NCI-H2171 treated with DMSO at 0.1 percent for 48 hours (cell line): ENCODE data around the gene SIRPA.
"Not testable (repeated sequence)": the region's sequence is repeated elsewhere in the genome, so short reads cannot be mapped to it uniquely, and the experiment has no call there.

Source experiments
- DNase-seq: peaks from one replicate; lab custom pipeline; 2025; lab: John Stamatoyannopoulos, UW

SIRPA gene

DNA sequence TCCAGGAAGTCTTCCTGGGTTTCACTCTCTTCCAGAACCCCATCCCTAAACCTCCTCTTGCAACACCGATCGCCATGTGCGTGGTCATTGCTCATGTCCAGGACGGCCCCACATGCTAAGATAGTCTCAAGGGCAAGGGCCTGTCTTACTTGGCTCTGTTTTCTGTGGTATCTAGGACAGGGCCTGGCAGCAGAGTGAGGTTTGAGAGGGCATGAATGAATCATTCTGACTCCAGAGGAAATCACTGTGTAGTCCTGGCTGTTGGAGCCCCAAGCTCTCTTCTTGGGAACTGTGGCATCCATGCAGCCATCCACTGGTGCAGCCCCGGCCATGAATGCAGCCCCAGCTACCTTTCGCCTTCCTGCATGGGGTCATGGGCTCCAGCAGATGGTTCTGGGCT is 12.4 kb downstream of the SIRPA start:
- DNase-seq: no peak

GRCh38 chr20:1908191-1908590 is 13.0 kb downstream of the SIRPA start:
- no peak for DNase-seq

DNA sequence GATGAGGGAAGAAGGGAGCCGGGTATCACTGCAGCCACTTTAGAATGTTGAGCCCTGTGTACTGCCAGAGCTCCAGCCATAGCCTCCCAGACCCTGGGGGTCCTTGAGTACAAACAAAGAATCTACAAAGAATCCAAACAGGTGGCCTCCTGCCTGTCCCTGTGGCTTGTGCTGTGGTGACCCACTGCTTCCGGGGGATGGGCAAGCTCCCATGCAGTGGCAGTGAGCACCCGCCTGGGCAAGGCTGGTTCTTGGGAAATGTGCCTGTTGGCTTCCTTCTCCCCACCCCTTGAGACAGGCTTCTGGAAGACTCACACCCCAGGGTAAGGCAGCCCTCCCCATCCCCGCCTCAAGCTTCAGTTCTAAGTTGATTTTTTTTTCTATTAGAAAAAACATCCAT is 13.9 kb downstream of the SIRPA start:
- no peak for DNase-seq

- DNase-seq: no peak
Observed at GRCh38 chr20:1911536-1911935, 16.3 kb downstream of the SIRPA start.

DNA sequence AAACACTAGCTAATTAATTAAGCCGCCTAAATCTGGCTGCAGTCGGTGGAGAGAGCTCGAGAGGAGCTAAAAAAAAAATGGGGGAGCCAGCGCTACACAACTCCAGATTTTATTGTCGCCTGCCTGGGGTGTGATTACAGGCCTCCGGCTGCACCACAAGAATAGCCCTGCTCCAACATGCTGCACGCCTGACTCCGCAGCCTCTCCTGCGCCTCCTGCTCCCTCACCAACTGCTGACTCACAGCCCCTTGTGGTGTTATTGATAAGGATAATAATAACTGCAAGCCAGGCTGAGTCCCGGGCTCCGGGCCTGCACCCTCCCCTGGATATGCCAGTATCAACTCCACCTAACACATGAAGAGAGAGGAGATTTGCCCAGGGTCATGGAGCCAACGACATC is 16.8 kb downstream of the SIRPA start:
- DNase-seq: no peak

DNA sequence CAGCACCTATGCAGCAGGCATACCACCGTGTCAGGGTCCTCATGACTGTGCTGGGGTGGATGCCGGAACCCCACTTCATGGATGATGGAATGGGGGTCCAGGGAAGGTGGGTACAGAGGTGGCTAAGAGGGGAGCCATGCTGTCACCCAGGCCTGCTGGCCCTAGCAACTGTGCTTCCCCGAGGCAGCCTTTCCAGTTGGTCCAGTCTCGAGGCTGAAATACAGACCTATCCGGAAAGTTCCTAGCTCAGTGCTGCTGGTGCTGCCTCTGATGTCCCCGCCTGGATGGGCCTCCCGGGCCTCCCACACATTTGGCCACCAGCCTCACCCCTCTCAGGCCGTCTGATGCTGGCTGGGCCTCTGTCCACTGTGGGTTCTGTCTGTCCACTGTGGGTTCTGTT is 17.4 kb downstream of the SIRPA start:
- DNase-seq: no peak

DNA sequence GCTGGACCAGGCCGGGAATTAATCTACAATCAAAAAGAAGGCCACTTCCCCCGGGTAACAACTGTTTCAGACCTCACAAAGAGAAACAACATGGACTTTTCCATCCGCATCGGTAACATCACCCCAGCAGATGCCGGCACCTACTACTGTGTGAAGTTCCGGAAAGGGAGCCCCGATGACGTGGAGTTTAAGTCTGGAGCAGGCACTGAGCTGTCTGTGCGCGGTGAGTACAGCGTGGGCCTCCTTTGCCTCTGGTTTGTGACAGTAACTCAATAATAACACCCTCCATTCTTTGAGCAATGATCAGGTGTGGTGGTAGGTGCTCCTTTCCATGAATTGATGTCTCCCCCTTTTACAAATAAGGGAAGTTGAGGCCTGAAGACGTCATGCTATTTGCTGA is 20.0 kb downstream of the SIRPA start:
- DNase-seq: not testable (repeated sequence)

DNA sequence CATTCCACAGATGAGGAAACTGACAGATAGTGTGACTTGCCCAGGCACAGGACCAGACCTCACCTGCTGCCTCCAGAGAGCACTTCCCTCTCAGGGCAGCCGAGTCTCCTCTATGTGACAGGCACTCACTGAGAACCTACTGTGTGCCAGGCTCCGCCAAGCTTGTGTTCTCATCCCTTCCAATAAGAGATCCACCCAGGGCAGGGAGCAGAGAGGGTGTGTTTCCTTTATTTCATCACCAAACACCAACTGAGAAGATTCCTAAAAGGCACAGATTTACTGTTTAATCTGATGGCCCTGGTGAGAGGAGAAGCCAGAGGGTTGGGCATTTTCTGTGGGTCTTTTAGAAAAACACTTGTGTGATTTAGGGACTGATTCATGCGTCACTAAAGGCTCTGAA is 20.5 kb downstream of the SIRPA start:
- no peak for DNase-seq

- no peak for DNase-seq
Observed at GRCh38 chr20:1917786-1918185, 22.6 kb downstream of the SIRPA start.

DNA sequence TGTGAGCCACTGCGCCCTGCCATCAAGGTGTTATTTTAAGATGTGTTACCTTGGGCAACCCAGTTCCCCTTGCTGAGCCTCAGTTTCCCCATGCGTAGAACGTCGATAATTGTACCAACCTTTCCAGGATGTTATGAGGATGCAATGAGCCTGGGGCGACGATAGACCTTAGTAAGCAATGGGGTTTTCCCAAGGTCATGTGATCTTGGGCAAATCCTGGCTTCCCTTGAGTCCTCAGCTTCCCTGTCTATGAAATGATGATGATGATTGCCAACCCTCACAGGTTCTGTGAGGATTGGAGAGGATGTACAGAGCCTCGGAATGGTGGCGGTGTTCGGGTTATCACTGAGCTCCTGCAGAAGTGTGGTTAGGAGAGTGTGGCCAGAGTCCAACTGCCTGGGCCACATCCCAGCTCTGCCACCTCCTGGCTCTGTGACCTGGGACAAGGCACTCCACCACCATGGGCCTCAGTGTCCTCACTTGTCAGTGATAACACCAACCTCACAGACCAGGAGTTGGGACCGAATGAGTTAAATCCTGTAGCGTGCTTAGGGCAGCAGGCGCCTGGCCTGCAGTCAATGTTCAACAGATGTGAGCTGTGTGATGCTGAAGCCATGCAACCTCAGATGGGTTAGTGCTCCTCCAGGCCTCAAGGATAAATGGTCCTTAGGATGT is 23.4 kb downstream of the SIRPA start:
- no peak for DNase-seq

GRCh38 chr20:1920252-1920651 is 25.0 kb downstream of the SIRPA start:
- DNase-seq: no peak

DNA sequence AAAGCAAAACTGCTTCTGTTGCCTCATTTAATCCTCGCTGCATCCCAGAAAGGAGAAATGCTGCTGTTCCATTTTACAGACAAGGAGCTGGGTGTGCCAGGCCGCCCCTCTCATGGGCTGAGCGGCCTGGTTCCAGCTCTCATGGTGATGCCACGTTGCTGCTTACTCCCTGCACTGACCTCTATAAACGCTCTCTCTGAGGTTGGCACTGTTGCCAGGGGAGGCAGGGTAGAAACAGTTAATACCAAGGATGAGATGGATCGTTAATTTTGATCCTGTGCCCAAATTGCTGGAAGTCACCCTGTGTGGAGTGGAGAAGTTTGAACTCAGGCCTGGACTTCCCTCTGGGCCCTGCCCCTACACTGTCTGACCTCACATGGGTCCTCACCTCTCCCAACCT is 25.6 kb downstream of the SIRPA start:
- DNase-seq: no peak

DNA sequence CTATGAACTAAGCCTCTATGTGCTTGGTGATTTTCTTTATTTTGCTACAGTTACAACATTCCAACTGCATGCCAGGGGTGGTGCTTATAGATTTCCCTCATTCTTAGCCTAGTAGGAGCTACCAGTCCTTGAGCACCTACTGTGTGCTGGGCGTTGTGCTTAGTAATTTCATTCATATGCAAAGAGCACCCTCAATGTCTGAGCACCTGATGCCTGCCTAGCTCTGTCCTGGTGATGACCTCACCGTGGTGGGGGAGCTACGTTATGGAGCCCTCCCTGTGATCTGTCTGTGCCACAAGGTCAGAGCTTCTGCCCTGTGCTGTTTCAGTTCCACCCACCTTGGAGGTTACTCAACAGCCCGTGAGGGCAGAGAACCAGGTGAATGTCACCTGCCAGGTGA is 26.8 kb downstream of the SIRPA start:
- DNase-seq: not testable (repeated sequence)

- DNase-seq: no peak
Observed at GRCh38 chr20:1922786-1923185, 27.6 kb downstream of the SIRPA start.

DNA sequence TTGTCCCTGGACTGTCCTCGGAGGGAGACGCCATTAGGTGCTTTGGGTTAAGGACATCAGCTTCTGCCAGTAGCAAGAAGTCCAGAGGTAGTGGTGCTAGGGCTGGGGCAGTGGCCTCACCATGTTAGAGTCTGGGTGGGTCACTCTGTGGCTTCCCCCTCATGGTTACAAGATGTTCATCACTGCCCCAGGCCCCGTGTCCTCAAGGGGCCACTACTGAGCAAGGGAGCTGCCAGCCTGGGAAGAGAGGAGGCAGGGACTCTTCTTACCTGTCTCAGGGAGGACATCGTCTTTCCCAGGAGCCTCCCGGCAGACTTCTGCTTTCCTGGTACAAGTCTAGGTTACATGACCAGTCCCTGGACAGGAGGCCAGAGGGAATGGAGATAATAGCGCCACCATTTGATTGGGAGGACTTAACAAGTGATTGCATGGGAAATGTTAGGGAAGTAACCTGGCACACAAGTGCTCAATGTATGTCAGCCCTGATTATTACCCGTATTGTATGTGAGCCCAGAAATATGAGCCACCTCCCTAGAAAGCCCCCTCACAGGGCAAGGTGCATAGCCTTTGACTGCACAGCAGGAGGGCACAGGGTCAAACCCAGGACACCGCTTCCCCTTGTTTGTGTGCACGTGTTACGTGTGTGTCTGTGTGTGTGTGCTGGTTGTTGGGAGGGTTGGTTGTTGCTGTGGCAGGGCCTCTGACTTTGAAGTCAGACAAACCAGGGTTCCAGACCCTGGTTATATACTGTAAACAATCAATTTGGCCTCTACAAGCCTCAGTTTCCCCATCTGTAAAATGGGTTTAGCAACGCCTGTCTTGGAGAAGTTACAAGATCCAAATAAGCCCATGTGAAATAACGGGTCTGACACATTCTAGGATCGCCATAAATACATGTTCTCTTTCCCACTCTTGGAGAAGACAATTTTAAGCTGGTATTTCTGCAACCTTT is 30.0 kb downstream of the SIRPA start:
- DNase-seq: no peak

- DNase-seq: no peak
Observed at GRCh38 chr20:1926237-1926636, 31.0 kb downstream of the SIRPA start.

GRCh38 chr20:1927217-1927616 is 32.0 kb downstream of the SIRPA start:
- DNase-seq: no peak

GRCh38 chr20:1928154-1928553 is 32.9 kb downstream of the SIRPA start:
- no peak for DNase-seq

DNA sequence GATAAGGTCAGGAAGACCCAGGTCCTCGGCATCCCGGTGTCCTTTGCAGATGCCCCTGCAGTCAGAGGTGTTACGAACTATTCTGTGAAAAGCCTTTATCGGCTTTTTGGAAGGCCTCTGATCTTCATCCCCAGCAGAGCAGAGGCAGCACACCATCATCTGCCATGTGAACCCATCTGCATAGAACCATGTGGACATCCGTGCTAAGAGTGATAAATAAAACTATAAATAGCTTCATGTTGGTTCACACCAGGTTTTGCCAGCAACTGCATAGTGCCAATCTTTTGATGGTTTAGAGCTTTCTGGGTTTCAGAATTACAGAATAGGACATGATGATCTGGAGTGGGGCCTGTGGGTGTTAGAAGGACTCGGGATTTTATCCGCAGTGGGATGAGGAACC is 33.6 kb downstream of the SIRPA start:
- DNase-seq: no peak

DNA sequence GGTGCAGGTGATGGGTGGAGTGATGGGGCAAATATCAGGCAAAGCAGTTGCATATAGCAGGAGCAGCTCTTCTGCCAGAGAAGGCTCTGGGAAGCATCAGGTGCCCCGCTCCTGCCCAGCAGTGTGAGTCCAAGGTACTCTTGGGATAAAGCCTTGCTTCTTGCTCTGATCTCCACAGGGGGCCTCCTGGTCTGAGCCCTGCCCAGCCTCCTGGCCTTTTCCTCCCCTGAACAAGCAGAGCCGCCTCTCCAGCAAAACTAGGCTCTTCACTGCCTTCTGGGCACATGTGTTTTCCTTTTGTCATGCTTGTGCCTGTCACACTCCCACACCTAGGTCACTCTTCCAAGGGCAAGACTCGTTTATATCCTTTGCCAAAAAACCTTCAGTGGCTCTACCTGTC is 34.3 kb downstream of the SIRPA start:
- no peak for DNase-seq

- DNase-seq: no peak
Observed at GRCh38 chr20:1930165-1930564, 35.0 kb downstream of the SIRPA start.

DNA sequence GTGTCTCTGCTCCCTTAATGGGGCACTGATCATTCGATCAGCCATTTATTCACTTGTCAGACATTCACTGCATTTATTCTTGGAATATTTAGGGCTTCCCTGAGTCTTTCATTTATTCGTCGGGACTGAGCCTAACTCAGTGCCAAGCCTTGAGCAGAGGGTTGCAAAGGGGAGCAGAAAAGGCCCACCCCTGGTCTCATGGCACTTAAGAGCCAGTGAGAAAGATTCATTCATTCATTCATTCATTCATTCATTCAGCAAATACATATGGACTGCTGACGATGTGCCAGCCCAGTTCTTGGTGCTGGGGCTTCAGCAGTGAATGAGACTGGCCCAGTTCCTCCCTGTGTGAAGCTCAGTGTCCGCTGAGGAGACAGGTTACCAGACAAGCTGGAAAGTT is 36.6 kb downstream of the SIRPA start:
- DNase-seq: no peak

GRCh38 chr20:1932971-1933370 is 37.8 kb downstream of the SIRPA start:
- DNase-seq: no peak
